ENCODE data around the gene PDLIM7.

PDLIM7 gene

GRCh38 chr5:177435847-177436536 lies 61.4 kb downstream of the PDLIM7 start:
- DNase-seq (ENCODE audit: low read depth in 2 of 2), result no peak
- no peak for TF ChIP-seq CTCF (IDR thresholded peaks at IDR 0.05; ENCODE audit: low read depth, low read length)
- H3K4me3 ChIP-seq (replicated peaks in 1 of 2; ENCODE audit: low read depth in 2 of 2, low read length in 2 of 2), result no peak overlapping the region

- DNase-seq (ENCODE audit: low read depth in 2 of 2), result no peak
- no peak overlapping the region for H3K4me3 ChIP-seq (replicated peaks in 1 of 2; ENCODE audit: low read depth in 2 of 2, low read length in 2 of 2)
- TF ChIP-seq CTCF (IDR thresholded peaks at IDR 0.05; ENCODE audit: low read depth, low read length), result no peak
Observed at GRCh38 chr5:177434942-177435738, 62.3 kb downstream of the PDLIM7 start.

GRCh38 chr5:177434437-177434836 lies 63.0 kb downstream of the PDLIM7 start:
- DNase-seq (ENCODE audit: low read depth in 2 of 2), result peak in 1 of 2 donors; percentile 23
- TF ChIP-seq CTCF (IDR thresholded peaks at IDR 0.05; ENCODE audit: low read depth, low read length), result no peak
- no peak overlapping the region for H3K4me3 ChIP-seq (replicated peaks in 1 of 2; ENCODE audit: low read depth in 2 of 2, low read length in 2 of 2)

GRCh38 chr5:177433658-177434217 lies 63.7 kb downstream of the PDLIM7 start:
- no peak overlapping the region for H3K4me3 ChIP-seq (replicated peaks in 1 of 2; ENCODE audit: low read depth in 2 of 2, low read length in 2 of 2)
- DNase-seq (ENCODE audit: low read depth in 2 of 2), result no peak
- TF ChIP-seq CTCF (IDR thresholded peaks at IDR 0.05; ENCODE audit: low read depth, low read length), result no peak
